ENCODE measurements around the gene ADARB1.

ADARB1 gene

DNA sequence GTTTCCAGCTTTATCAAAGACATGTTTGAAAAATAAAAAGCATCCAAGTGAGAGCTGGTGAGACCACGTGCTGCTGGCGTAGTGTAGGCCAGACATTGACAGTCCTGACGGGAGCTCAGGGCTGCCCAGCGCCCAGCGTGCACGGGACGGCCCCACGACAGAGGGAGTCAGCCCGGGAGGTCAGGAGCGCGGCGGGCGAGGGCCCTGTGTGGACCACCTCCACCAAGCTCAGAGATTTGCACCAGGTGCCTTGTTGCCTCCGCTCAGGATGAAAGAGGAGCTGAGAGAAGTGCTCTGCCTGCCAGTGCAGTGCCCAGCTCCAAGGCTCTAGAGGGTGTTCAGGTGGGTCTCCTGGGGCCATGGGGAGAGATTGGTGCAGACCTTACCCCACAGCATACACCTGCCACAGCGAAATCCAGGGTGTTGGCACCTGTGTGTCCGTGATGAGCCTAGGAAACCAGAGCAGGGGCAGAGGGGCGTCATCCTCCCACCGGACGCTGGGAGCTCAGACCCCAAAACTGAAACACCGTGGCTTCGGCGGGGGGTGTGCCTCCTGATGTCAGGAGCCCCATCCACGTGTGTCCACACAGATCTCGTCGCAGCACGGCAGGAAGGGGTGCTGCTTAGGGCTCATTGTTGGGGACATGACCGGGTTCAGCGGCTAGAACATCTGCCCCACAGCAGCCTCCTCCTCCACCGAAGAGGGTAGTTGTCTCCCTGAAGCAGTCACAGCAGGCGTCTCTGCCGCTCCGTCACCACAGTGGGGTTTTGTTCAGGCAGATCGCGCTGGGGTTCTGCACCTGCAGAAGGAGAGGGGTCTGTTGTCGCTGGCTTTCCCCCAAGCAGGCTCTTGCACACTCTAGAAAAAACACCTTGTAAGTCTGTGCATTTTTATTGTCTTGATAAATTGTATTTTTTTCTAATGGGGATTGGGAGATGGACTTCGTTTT, 149.1 kb downstream of the ADARB1 start:
- H3K4me3 Mint-ChIP-seq: no peak overlapping the region
- no peak for DNase-seq
- H3K36me3 Mint-ChIP-seq: peaks cover 11% of the 10 kb centered on the region
- H3K9me3 Mint-ChIP-seq: no peaks in the 10 kb centered on the region
- CTCF ChIA-PET: interaction anchor here (1.0 kb wide), 1 partner anchor 85 kb away, joined by 4 read pairs; no protein-coding TSS in a partner anchor
- peaks cover 44% of the 10 kb centered on the region for H3K4me1 Mint-ChIP-seq
- H3K27me3 Mint-ChIP-seq: no peaks in the 10 kb centered on the region
- H3K27ac Mint-ChIP-seq: no peak overlapping the region

DNA sequence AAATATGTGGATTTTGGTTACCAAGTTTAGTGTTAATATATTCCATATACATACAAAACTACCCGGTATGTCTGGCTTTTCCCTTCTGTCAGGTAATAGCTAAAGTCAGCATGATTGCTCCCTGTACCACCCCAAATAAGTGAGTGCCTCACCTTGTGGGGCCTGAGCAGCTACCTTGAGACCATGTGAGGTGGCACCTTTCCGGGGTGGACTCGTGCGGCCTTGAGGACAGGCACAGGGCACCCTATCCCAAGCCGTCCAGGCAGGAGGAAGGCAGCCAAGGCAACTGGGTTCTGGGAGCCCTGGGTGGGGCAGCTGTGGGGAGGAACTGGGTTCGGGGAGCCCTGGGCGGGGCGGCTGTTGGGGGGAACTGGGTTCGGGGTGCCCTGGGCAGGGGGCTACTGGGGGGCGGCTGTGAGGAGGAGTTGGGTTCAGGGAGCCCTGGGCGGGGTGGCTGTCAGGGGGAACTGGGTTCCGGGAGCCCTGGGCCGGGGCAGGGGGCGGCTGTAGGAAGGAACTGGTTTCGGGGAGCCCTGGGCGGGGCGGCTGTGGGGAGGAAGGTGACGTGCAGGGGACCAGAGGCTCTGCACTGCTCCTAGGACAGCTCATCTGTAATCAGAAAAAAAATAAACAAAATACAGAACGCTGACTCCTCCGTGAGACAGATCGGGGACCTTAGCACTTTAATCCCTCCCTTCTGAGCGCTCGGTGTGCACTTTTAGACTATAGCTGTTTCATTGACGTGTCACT, 150.0 kb downstream of the ADARB1 start:
- Mint-ChIP-seq H3K4me3 (no peak overlapping the region), H3K36me3 (peaks cover 11% of the 10 kb centered on the region)

DNA sequence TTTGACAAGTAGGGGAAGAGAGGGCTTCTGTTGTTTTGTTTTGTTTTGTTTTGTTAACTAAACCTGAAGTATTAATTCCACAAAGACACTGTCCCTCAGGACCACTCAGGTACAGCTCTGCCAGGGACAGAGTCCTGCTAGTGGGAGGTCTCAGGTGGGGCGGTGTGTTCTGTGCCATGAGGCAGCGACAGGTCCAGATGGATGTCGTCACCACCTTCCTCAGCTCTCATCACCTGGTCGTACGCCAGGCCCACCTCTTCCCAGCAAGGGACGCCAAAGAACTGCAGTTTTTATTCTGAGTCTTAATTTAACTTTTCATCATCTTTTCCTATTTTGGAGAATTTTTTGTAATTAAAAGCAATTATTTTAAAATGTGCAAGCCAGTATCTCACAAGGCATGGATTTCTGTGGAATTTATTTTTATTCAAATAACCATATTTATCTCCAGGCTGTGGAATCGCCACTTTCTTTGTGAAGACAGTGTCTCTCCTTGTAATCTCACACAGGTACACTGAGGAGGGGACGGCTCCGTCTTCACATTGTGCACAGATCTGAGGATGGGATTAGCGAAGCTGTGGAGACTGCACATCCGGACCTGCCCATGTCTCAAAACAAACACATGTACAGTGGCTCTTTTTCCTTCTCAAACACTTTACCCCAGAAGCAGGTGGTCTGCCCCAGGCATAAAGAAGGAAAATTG, 150.8 kb downstream of the ADARB1 start:
- Mint-ChIP-seq H3K4me1 (peaks cover 44% of the 10 kb centered on the region), H3K4me3 (no peak overlapping the region), H3K27ac (peak overlapping the region; percentile 76), H3K36me3 (peaks cover 11% of the 10 kb centered on the region), H3K27me3 (no peaks in the 10 kb centered on the region), H3K9me3 (no peaks in the 10 kb centered on the region)
- no peak for DNase-seq
- CTCF ChIA-PET: interaction anchor here (0.8 kb wide), 1 partner anchor 11 kb away, joined by 3 read pairs; no protein-coding TSS in a partner anchor

More for the DNA sequence above, 150.0 kb downstream of the ADARB1 start:
- peak; percentile 50 for DNase-seq
- CTCF ChIA-PET: interaction anchor here (0.8 to 1.0 kb wide), 2 partner anchors 12 to 86 kb away, joined by 3 to 4 read pairs; no protein-coding TSS in a partner anchor
- Mint-ChIP-seq H3K4me1 (peaks cover 44% of the 10 kb centered on the region), H3K9me3 (no peaks in the 10 kb centered on the region), H3K27me3 (no peaks in the 10 kb centered on the region), H3K27ac (peak overlapping the region; percentile 76)

GRCh38 chr21:45225741-45226327, 151.5 kb downstream of the ADARB1 start:
- Mint-ChIP-seq H3K27me3 (no peaks in the 10 kb centered on the region), H3K36me3 (peaks cover 11% of the 10 kb centered on the region), H3K9me3 (no peaks in the 10 kb centered on the region), H3K4me1 (peaks cover 44% of the 10 kb centered on the region), H3K27ac (no peak overlapping the region), H3K4me3 (no peak overlapping the region)
- CTCF ChIA-PET: no interaction called here
- DNase-seq: no peak

- CTCF ChIA-PET: no interaction called here
- peak; percentile 37 for DNase-seq
- Mint-ChIP-seq H3K4me3 (no peak overlapping the region), H3K4me1 (peaks cover 44% of the 10 kb centered on the region), H3K36me3 (peaks cover 10% of the 10 kb centered on the region), H3K27me3 (no peaks in the 10 kb centered on the region), H3K27ac (peak overlapping the region; percentile 34), H3K9me3 (no peaks in the 10 kb centered on the region)
These were observed 152.4 kb downstream of the ADARB1 start for GRCh38 chr21:45226540-45227326.

- Mint-ChIP-seq H3K9me3 (no peaks in the 10 kb centered on the region), H3K4me3 (no peak overlapping the region), H3K36me3 (peaks cover 6% of the 10 kb centered on the region), H3K27me3 (peaks cover 6% of the 10 kb centered on the region), H3K27ac (peak overlapping the region; percentile 39), H3K4me1 (peaks cover 44% of the 10 kb centered on the region)
- CTCF ChIA-PET: no interaction called here
- DNase-seq: no peak
These were observed 153.4 kb downstream of the ADARB1 start for GRCh38 chr21:45227735-45228134.

DNA sequence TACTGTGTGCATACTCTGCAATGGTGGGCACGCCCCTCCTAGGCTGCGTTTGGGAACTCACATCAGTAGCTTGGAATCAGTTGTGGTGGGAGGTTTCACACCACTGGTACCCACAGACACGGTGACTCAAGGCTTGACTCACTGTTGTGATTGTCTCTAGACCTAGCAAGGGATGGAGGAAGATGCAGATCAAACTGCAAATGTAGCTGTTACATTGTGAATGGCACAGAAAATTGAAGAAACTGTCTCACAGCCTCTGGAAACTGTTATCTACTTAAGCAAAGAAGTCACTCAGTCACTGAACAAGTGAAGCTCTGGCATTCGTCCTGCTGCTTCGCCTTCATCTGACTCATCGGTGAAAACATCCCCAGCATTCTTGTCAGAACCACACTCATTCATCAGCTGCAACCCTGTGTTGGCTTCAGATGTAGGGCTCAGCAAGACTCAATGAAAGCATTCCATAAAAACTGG, 153.8 kb downstream of the ADARB1 start:
- Mint-ChIP-seq H3K27ac (no peak overlapping the region), H3K4me1 (peaks cover 44% of the 10 kb centered on the region), H3K36me3 (peaks cover 5% of the 10 kb centered on the region), H3K27me3 (peaks cover 6% of the 10 kb centered on the region), H3K4me3 (no peak overlapping the region), H3K9me3 (no peaks in the 10 kb centered on the region)
- peak; percentile 52 for DNase-seq
- CTCF ChIA-PET: interaction anchor here (0.8 to 0.9 kb wide), 2 partner anchors 9 to 62 kb away, joined by 3 read pairs; no protein-coding TSS in a partner anchor

- peaks cover 44% of the 10 kb centered on the region for H3K4me1 Mint-ChIP-seq
These were observed 154.4 kb downstream of the ADARB1 start for GRCh38 chr21:45228656-45229240.

GRCh38 chr21:45231705-45232104, 157.3 kb downstream of the ADARB1 start:
- no peaks in the 10 kb centered on the region for H3K9me3 Mint-ChIP-seq
- DNase-seq: no peak
- peaks cover 32% of the 10 kb centered on the region for H3K27me3 Mint-ChIP-seq
- no peak overlapping the region for H3K4me3 Mint-ChIP-seq
- CTCF ChIA-PET: no interaction called here
- H3K4me1 Mint-ChIP-seq: peaks cover 16% of the 10 kb centered on the region
- no peaks in the 10 kb centered on the region for H3K36me3 Mint-ChIP-seq
- no peak overlapping the region for H3K27ac Mint-ChIP-seq

More at GRCh38 chr21:45228656-45229240, 154.4 kb downstream of the ADARB1 start:
- Mint-ChIP-seq H3K27me3 (peaks cover 6% of the 10 kb centered on the region), H3K9me3 (no peaks in the 10 kb centered on the region), H3K27ac (no peak overlapping the region), H3K36me3 (peaks cover 3% of the 10 kb centered on the region), H3K4me3 (no peak overlapping the region)
- no peak for DNase-seq
- CTCF ChIA-PET: interaction anchor here (0.8 to 0.9 kb wide), 2 partner anchors 9 to 61 kb away, joined by 3 read pairs; no protein-coding TSS in a partner anchor

DNA sequence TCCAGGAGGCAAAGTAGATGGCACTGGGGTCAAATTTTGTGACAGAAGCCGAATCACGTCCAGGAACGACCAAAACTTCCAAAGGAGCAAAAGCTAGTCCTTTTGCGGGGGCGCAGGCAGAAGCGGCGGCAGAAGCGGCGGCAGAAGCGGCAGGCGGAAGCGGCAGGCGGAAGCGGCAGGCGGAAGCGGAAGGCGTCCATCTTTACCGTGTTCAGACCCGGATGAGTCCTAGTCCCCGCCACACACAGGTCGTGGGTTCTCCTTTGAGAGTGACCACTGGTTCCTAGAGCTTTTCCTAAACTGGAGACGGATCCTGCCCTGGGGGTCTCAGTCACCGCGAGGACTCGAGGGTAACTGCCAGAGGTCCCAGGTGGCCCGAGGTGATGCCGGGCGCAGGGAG, 159.7 kb downstream of the ADARB1 start:
- DNase-seq: no peak
- CTCF ChIA-PET: no interaction called here
- no peaks in the 10 kb centered on the region for H3K36me3 Mint-ChIP-seq
- peaks cover 36% of the 10 kb centered on the region for H3K27me3 Mint-ChIP-seq
- no peaks in the 10 kb centered on the region for H3K4me1 Mint-ChIP-seq
- H3K4me3 Mint-ChIP-seq: no peak overlapping the region
- no peak overlapping the region for H3K27ac Mint-ChIP-seq
- no peaks in the 10 kb centered on the region for H3K9me3 Mint-ChIP-seq

GRCh38 chr21:45234965-45235364, 160.6 kb downstream of the ADARB1 start:
- Mint-ChIP-seq H3K4me3 (no peak overlapping the region), H3K4me1 (no peaks in the 10 kb centered on the region), H3K36me3 (no peaks in the 10 kb centered on the region), H3K27ac (no peak overlapping the region), H3K9me3 (no peaks in the 10 kb centered on the region), H3K27me3 (peaks cover 37% of the 10 kb centered on the region)
- DNase-seq: no peak
- CTCF ChIA-PET: no interaction called here

- Mint-ChIP-seq H3K36me3 (no peaks in the 10 kb centered on the region), H3K27me3 (peaks cover 41% of the 10 kb centered on the region), H3K9me3 (no peaks in the 10 kb centered on the region), H3K4me3 (no peak overlapping the region), H3K4me1 (no peaks in the 10 kb centered on the region), H3K27ac (no peak overlapping the region)
- CTCF ChIA-PET: interaction anchor here (1.5 kb wide), 1 partner anchor 95 kb away, joined by 5 read pairs; no protein-coding TSS in a partner anchor
- DNase-seq: no peak
These were observed 161.1 kb downstream of the ADARB1 start for GRCh38 chr21:45235488-45235887.

Measured in activated naive CD4-positive, alpha-beta T cell treated with anti-CD3 and anti-CD28 coated beads, Interleukin-2, amount 10 ng/mL, durations not matched to agents 7 days and 5 days (primary cell).